GM12874 (cell line): Measurements from ENCODE around the gene PDLIM7.

ENCODE experiments used
- CTCF ChIP-seq: IDR thresholded peaks from 2 replicates; pipeline ENCODE4 v1.5.1; 2011; ENCODE audit warnings: low read depth, mild to moderate bottlenecking, control low read depth, low read length, moderate library complexity; ENCODE audit not compliant: insufficient read depth

PDLIM7 gene

GRCh38 chr5:177537389-177538361 lies 40.3 kb upstream of the PDLIM7 start:
- no peak for TF ChIP-seq CTCF

GRCh38 chr5:177536386-177536785 lies 39.0 kb upstream of the PDLIM7 start:
- TF ChIP-seq CTCF: no peak

GRCh38 chr5:177535125-177535524 lies 37.7 kb upstream of the PDLIM7 start:
- TF ChIP-seq CTCF: no peak

- TF ChIP-seq CTCF: no peak
These were observed 34.0 kb upstream of the PDLIM7 start for GRCh38 chr5:177531209-177531940.

- no peak for TF ChIP-seq CTCF
These were observed 33.2 kb upstream of the PDLIM7 start for GRCh38 chr5:177530638-177531037.

GRCh38 chr5:177529247-177530203 lies 32.1 kb upstream of the PDLIM7 start:
- TF ChIP-seq CTCF: no peak
